ENCODE data around the gene NFATC2.
"Not testable (repeated sequence)": the region's sequence is repeated elsewhere in the genome, so short reads cannot be mapped to it uniquely, and the experiment has no call there.

NFATC2 gene

DNA sequence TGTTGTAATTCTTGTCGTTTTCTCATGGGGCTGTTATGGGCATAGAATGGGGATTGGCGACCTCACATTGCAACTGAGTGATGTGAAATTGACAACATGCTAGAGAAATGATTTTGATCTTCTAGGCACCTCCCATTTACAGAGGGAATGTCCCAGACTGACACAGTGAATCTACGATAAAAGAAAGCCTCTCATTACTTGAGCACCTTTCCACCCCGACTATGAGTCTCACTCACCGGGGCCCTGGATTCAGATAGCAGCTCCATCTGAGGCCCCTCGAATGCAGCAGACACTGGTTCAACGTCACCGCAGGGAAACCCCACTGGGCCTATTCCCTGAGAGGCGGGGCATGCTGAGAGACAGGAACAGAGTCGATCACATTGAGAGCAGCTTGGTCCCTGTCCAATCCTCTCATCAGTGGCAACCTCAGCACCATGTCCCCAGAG is 49.1 kb downstream of the NFATC2 start:
- peak; percentile 20 for DNase-seq

DNA sequence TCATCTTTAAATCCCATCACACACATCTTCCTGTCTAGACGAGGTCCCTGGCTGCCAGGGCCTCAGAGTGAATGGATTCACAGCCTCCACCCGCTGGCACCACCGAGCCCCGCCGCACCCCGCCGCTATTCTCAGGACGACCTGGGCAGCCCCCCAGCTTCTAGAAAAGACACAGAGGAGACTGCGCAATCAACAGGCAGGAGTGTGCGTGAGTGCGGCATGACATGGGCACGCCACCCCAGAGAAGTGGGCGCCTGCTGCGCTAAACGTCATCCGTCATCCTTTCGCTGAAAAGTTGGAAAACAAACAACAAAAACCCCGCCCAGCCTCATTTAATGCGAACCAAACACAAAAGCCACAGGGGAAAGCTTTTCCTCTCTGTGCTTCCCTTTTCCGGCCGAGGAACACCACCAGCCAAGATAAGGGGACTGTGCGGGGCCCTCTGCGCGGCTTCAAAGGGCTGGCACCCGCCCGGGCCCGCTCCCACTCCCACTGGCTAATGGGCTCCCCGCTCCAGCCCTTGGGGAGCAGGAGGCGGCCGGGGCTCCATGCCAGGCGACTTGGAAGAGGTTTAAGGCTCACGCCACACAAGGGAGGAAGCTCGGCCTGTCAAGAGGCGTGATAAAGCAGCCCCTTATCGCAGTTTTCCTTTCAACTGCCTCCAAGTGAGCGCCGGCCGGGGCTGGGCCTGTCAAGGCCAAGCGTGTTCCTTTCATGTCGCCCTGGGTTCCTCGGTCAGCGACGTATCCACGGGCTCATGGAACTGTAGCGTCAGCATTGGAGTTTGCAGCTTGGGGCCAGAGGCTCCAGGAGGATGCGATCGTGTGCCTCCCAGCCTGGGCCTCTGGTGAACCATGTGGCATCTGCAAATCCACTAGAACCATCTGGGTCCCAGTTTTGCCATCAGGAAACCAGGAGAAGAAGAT is 50.1 kb downstream of the NFATC2 start:
- no peak for DNase-seq

DNA sequence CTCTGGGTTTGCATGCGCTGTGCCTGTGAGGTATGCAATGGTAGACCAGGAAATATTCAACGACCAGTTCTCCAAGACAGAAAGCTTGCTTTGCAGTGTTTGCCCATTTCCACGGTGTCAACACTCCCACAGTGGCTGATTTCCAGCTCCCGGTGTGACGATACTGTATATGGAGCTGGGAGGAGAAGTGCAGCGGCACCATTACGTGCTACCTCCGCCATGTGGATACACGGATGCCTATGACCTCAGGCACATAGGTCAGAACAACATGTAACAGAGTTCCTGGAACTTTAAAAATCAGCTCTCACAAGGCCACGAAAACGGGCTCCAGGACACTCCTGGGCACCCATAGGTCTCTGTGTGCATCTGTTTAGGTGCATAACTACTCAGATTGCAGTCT is 51.1 kb downstream of the NFATC2 start:
- no peak for DNase-seq

DNA sequence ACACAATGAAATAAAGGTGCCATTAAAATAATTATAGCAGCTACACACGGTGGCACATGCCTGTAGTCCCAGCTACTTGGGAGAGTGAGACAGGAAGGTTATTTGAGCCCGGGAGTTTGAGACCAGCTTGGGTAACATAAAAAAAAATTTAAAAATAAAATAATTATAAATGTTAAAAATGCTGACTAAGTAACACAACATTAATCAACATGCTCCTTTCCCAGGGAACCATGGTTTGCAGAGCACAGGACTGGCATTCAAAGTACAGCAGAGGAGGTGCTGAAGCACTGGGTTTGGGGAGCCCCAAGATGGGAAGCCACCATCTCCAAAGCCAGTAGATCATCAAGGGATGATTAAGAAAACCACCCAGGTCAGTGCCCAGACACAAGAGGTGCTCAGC is 51.9 kb downstream of the NFATC2 start:
- DNase-seq = no peak

DNA sequence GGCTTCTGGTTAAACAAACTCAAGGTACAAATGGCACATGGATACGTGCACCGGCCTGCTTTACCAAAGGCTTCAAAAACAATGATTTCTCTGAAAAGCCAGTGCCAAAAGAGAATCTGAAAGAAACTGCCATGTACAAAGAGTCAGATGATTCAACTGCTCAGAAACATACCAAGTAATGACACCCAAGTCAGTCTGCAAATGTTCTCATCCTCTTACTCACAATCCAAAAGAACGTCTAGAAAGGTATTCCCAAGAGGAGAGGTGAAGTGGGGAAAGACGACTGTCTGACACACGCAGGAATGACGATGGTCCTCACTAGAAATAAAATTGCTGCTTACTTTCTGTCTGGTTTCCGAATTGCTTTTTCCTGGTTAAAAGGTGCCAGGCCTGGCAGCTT is 52.9 kb downstream of the NFATC2 start:
- DNase-seq = no peak

DNA sequence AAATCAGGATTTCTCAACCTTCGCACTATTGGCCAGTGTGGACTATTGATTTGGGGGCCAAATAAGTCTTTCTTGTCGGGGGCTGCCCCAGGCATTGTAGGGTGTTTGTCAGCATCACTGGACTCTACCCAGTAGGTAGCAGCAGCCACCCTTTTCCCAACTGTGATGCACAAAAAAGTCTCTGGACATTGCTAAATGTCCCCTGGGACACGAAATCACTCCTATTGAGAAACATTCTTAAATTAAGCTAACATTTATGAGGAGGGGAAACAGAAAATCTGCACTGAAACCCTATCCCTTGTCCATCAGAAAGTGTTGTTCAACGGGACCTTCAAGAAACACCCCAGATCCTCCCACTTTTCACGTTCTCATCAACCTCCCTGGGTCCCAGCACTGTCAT is 54.2 kb downstream of the NFATC2 start:
- no peak for DNase-seq

DNA sequence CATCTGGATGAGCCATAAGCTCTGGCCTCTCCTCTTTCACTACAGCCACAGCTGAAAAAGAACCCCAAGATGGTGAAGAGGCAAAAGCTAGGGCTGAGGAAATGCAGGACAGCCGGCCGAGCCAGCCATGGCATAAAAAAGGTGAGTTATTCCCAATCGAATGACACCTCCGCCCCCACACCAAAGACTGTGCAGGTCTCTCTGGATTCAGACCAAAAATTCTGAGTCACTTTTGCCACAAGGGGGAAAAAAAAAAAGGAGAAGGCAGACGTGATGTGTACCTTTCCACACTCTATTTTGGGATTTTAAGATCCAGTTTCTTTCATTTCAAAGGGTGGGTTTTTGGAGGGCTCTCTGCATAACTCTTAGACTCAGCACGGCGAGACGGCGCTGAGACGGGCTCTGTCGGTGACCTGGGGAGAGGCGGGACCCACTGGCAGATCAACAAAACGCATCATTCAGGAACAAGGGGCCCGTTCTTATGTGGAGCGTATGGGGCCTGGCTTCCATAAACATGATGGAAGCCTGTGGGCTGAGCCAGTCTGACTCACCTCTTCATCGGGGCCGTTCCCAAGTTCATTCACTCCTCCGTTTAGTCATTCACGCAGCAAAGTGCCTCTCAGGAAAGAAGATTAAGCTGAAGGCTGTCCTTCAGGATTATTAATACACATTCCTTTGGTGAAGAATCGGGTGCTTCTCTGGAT is 54.8 kb downstream of the NFATC2 start:
- DNase-seq = no peak

DNA sequence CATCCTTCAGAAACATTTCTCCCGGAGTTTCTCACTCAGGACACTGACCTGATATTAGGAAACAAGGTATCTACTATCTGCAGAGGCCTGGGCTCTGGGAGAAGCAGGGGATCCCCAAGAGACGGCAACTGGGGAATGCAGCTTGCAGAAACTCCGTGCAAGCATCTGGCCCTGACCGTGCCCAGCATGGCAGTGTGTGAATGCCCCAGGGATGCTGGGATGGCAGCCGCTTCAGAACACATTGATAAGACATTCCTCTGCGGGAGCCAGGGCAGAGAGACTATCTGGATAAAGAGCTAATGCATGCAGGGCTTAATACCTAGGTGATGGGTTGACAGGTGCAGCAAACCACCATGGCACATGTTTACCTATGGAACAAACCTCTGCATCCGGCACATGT is 55.4 kb downstream of the NFATC2 start:
- no peak for DNase-seq

DNA sequence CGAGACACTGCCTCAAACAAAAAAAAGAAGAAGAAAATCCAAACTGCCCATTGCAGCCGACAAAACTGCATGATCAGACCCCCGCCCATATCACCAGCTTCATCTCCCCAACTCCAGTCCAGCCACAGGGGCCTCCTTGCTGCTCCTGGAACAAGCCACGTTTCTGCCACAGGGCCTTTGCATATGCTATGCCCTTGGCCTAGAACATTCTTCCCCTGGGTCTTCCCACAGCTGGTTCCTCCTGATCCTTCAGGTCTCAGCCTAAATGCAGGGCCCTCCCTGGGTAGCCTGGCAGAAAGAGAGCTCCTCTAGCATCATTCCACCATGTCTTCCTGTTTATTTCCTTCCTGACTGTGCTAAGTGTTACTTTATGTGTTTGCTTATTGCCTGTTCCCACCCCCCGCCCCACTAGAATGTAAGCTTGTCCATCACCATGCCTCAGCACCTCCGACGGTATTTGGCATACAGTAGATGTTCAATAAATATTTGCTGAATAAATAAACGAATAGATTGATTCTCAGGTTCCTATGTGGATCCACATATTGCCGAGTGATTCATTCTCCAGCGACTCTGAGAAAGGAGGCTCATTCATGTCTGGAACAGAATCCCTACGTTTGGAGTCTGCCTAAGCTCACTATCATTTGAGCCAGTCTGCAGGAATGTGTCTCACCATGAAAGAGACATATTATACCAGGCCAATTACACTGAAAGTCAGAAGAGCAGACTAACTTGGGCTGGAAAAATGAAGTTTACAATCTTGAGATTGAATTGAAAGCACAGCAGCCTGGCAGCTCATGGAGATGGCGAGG is 56.1 kb downstream of the NFATC2 start:
- DNase-seq = no peak

DNA sequence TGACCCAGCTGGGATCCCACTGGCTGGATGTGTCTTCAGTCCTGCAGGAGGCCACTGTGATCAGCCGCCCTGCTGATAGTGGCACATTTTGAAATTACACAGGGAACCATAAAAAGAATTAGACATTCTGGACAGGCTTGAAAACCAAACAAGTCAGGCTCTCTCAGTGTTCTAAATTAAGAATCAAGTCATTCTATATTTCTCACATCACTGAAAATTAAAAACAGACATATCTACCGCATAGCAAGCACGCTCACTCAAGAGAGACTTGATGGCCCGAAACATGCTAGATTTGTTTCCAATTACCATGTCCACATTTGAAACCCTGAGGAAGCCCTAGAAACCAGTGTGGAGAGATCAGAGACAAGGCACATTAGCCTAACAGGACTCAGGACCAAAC is 57.7 kb downstream of the NFATC2 start:
- DNase-seq = no peak

DNA sequence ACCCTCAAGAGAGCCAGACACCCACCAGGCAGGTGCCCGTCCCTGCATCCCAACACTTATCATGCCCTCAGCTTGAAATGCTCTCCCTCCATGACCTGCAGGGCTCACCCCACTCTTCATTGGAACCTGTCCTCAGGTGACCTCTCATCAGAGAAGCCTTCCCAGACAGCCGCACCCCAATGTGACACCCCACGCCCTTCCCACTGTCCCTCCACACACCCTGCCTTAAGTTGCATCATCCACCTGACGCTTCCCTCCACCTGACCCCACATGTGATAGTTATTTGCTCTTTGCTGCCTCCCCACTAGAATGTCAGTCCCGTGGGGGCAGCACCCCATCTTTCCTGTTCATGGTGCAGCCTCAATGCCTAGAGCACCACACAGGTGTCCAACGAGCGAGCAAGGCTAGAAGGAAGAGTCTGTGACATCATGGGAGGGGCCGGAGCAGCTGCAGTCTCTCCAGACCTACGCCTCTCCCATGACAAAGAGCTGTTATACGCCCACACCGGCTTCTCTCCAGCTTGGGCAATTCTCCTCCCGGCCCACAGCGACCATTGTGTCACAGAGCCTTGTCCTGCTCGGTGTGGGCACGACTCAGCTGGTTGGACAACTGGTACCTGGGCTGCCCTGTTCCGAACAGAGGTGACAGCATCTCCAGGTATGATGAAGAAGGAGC is 58.2 kb downstream of the NFATC2 start:
- DNase-seq = no peak

DNA sequence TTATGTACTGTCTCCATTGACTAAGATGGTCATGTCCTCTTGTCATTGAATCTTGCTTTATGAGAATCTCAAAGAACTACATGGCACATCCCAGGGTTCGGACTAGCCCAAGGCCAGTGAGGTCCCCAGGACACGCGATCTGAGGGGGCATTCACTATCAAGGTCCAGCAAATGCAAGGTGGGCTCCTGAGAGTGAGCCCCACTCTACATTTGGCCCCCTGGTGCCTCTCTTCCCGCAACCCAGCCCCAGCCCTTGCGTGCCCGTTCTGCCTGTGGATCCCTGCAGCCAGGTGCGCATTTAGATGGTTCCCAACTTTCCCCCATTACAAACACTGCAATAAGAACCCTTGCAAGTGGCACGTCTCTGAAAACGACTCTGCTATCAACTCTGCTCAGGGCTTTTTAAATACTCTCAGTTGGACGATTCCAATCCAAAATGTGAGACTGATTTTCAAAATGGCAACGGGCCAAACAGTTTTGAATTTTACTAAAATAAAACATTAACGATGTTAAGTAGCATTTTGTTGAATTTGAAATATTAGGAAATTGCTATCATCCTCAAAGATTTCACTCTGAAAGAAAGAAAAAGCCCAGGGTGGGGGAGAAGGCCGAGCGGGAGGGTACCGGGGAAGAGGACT is 59.6 kb downstream of the NFATC2 start:
- DNase-seq = no peak

DNA sequence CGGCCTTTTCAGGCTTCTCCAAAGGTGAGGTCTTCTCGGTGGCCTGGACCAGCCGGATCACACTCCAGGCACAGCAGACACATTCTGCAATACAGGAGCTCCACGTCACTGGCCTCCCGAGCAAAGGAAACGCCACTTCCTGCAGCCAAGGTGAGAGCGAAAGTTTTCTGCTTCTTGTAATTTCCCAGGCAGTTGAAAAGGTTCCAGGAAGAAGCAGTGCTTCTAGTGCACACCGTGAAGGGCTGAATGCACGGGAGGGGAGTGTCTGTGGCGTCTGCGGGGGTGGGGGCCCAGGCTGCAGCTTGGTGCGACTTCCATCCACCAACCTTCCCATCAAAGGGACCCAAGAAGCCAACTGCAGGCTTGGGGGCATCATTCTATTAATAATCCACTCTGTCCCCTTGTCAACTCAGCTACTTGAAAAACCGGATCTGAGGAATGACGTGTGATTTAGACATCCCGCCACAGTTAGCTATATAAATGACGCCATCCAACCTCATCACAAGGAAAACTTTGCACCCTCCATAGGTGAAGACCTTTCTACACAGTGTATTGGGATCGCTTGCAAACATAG is 61.1 kb downstream of the NFATC2 start:
- peak; percentile 27 for DNase-seq

DNA sequence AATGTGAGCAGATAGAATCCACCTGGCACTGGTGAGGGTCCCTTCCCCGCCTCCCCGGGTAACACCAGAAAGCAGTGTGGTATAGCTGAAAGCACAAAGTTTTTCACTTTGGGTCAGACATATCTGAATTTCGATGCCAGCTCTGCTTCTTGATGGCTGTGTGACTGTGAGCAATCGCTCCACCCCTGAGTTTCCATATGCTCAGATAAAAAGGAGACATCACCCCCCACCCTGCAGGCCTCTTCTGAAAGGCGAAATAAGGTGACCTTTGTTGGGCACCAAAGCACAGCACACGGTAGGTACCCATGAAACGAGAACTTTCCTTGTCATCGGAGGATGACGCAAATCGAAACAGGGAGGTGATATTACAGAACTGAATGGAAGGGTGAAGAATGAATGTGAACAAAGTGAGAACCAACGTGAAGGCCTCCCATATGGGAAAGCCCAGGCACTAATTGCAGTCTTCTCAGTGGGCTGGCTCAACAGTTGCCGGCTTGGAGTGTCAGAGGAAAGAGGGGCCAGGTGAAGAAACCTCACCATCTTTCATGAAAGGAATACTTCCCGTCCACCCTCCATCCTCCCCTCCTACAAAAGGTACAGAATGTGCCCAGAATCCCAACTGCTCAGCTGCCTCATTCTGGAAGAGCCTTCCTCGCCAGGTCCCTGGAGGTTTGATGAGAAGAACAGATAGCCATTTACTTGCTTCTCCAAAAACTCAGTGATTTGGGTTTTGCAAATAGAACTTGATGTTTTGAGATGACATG is 61.8 kb downstream of the NFATC2 start:
- DNase-seq = peak; percentile 21

DNA sequence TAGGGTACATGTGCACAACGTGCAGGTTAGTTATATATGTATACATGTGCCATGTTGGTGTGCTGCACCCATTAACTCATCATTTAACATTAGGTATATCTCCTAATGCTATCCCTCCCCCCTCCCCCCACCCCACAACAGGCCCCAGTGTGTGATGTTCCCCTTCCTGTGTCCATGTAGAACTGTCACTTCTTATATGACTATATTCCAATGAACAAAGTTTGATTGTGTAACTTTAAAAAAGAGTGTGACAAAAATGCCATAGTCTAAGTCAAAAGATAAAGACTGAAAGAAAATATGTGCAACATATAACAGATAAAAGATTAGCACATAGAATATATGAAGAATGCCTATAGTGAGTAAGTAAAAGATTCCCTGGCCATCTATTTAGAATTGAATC is 66.4 kb downstream of the NFATC2 start:
- not testable (repeated sequence) for DNase-seq

DNA sequence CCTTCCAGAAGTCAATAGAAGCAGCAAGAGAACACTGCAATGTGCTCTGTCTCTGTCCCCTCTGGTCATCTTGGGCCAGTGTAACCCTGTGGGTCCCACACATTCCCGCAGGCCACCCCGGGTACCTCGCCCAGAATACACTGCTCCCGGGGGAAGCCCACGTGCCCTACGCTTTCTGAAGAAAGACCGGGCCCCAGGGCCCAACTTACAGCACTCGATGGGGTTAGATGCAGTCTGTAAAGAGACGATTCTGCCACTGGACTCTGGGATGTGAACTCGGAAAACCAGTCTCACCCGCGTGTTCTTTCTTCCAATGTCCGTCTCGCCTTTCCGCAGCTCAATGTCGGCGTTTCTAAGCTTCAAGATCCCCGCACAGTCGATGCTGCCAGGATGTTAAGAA is 68.7 kb downstream of the NFATC2 start:
- no peak for DNase-seq

DNA sequence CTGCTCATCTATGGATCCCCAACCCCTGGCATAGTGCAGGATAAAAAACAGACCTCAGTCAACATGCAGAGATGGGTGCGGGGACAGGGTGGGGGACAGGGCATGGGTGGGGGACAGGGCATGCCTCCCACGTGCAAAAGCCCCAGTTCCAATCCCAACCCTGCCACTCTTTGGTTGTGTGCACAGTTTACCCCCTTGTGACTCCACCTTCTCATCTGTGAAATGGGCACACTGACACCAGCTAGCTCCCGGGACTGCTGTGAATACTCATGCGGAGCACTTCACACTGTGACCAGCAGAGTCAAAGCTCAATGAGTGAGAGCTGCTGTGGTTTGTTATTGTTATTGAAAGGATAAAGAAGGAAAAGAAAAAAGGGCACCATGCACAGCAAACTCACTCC is 69.3 kb downstream of the NFATC2 start:
- no peak for DNase-seq

DNA sequence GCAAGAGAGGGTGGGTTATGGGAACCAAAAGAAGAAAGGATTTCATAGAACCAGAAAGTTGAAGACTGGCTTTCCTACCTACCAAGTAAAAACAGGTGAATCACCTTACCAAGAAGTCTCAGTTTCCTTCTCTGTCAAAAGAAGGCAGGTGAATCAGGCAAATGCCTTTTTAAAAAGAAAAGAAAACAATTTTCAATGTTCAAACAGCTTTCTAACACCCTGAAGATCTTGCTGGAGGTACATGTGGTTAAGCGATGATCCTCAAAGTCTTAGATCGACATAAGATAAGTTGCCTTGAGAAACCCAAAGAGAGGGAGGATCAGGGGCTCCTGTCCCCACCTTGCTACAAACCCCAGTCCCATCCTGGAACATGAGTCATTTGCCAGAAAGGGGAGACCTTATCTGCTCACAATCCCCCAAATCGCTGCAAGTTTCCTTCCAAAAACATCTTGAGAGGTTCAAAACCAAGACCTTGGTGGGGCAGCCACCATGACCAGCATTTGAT is 71.6 kb downstream of the NFATC2 start:
- DNase-seq = no peak

DNA sequence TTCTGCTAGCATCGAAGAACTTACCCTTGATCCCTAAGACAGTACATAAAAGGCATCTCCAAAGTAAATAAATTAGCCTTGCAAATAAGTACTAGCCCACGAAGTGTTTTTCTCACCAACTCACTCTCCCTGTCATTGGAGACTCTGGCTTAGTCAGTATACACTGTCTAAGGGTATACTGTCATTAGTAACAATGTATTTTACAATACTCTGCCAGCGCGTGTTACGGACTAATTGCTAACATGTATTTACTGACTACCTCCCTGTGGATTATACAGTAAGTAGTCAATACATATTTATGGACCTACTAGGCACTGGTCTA is 72.1 kb downstream of the NFATC2 start:
- no peak for DNase-seq

DNA sequence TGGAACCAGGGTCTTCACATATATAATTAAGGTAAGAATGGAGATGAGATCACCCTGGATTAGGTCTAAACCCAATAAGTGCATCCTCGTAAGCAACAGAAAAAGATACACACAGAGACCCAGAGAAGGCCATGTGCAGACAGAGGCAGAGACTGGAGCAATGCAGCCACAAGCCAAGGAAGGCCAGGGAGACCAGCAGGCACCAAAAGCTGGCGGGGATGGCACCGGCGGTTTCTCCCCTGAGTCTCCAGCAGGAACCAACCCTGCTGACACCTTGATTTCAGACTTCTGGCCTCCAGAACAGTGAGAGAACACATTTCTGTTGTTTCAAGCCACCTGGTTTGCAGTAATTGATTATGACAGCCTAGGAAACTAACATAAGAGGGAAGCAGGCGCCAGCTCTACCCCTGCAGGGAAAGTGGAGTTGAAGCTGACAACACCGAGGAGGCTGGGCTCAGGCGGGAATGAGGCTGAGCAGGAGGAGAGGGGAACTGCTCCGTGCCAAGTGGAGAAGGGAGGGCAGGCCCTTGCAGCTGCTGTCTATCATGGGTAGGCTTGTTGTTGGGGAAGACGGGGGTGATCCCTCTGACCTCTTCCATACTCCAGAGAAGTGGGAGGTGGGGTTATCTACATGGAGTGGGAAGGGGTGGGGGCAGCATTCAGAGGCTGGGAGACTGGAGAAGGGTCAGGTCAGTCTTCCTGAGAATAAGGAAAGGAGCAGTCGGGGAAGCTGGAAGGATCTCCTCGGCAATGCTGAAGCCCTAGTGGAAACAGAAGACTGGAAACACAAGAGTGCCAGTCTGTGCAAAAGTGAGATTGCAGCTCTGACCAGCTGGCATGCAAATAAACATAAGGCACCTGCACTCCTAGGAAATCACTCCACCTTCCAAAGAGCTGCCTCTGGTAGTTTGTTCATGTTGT is 72.7 kb downstream of the NFATC2 start:
- DNase-seq = no peak

Measured in effector CD4-positive, alpha-beta T cell (primary cell).